ENCODE data around the gene TOP3B. TPM values are rescaled to one million over a fixed set of nuclear protein-coding genes. Genes with fewer than 3 reads are reported as not detected.

TOP3B gene
- total and polyA plus RNA-seq, 2 donors, result 17.4 to 18.4 TPM

DNA sequence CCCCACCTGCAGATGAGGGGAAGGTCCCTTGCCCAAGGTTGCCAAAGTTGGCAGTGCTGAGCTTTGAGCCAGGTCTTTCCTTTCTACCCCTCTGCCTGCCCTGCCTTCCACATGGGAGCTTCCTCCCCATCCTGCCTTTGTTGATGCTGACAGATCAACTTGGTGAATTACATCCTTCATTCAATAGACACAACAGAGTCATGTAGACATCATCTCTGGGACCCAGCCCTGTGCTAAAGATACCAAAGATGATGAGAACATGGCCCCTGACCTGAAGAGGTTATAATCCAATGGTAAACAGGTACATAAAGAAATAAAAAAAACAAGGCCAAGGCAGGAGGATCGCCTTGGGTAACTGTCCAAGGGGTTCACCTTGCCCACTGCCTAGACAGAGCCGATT lies 72.7 kb downstream of the TOP3B start:
- Histone ChIP-seq H3K27me3 (ENCODE audit: control insufficient read depth in 2 of 2, insufficient read depth in 1 of 2, low read length in 1 of 2) (no peaks in the 10 kb centered on the region), H3K4me3 (ENCODE audit: low read length in 2 of 2) (no peak overlapping the region), H3K36me3 (ENCODE audit: control insufficient read depth in 2 of 2, insufficient read depth in 2 of 2, low read length in 1 of 2) (no peaks in the 10 kb centered on the region), H3K4me1 (ENCODE audit: control insufficient read depth in 2 of 2, insufficient read depth in 2 of 2, low read length in 2 of 2) (no peaks in the 10 kb centered on the region), H3K27ac (ENCODE audit: low read depth in 1 of 2, low read length in 1 of 2) (no peak overlapping the region), H3K9me3 (ENCODE audit: control insufficient read depth in 2 of 2, insufficient read depth in 1 of 2, low read length in 1 of 2) (no peaks in the 10 kb centered on the region)
- 97% methylated on average over 2 of the region's 2 CpGs for WGBS
- no peak for DNase-seq (ENCODE audit: low read depth in 6 of 9, low spot score in 9 of 9)

DNA sequence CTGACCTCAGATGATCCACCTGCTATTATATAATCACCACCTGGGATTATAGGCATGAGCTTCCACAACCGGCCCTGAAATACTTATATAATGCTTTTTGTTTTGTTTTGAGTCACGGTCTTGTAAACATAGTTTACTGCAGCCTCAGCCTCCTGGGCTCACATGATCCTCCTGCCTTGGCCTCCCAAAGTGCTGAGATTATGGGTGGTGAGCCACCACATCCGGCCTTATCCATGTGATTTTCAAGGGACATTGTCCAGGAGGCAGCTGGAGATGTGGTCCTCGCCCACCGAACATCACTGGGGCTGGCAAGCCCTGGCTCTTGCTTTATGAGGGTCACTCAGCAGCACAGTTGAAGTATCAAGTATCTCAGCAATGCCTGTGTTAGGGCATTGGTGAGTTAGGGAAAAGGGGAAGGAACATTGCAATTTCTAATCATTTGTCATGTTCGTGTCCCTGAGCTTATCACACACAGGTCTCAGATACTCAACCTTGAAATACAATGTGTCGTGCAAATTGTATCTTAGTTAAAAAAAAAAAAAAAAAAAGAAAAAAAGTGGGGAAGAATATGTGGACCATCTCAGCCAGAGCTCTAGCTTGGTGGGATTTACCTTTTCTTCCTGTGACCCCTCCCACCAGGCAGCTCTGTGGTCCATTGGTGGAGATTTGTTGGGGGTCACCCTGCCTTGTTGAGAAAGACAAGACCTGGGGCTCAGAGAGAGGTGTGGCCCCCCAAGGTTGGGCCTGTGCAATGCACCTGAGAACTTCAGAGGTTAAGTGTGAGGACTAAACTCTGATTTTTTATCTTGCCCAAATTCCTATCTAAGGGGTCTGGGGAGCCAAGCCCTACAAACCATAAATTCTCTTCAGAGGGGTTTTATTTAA lies 74.7 kb downstream of the TOP3B start:
- Histone ChIP-seq H3K9me3 (ENCODE audit: control insufficient read depth in 2 of 2, insufficient read depth in 1 of 2, low read length in 1 of 2) (no peaks in the 10 kb centered on the region), H3K4me3 (ENCODE audit: low read length in 2 of 2) (no peak overlapping the region), H3K4me1 (ENCODE audit: control insufficient read depth in 2 of 2, insufficient read depth in 2 of 2, low read length in 2 of 2) (no peaks in the 10 kb centered on the region), H3K27ac (ENCODE audit: low read depth in 1 of 2, low read length in 1 of 2) (no peak overlapping the region), H3K36me3 (ENCODE audit: control insufficient read depth in 2 of 2, insufficient read depth in 2 of 2, low read length in 1 of 2) (no peaks in the 10 kb centered on the region), H3K27me3 (ENCODE audit: control insufficient read depth in 2 of 2, insufficient read depth in 1 of 2, low read length in 1 of 2) (no peaks in the 10 kb centered on the region)
- DNase-seq (ENCODE audit: low read depth in 6 of 9, low spot score in 9 of 9), result no peak
- over 99% methylated on average over 7 of the region's 7 CpGs for WGBS

Other genes starting within 250 kb of the TOP3B start
- gene YPEL1, start 247.0 kb downstream of the TOP3B start, total RNA-seq, result 9.1 TPM
- gene YPEL1, start 247.0 kb downstream of the TOP3B start, polyA plus RNA-seq, result 14.2 TPM
- gene MAPK1, start 115.1 kb downstream of the TOP3B start, total RNA-seq, result 71.1 TPM
- gene MAPK1, start 115.1 kb downstream of the TOP3B start, polyA plus RNA-seq, result 22.2 TPM
- 13.0 TPM for gene PPM1F, start 29.9 kb downstream of the TOP3B start, total RNA-seq
- gene PPM1F, start 29.9 kb downstream of the TOP3B start, polyA plus RNA-seq, result 10.5 TPM